Inflammatory macrophage treated with lipopolysaccharide for 1 hour (primary cell): ENCODE data around the gene EPB41L5.
A peak's percentile ranks its signal among the peaks of the same experiment; 100 is the strongest.
"Not testable (repeated sequence)": the region's sequence is repeated elsewhere in the genome, so short reads cannot be mapped to it uniquely, and the experiment has no call there.

Experiments used
- DNase-seq, 2 donors: peaks; one replicate each; pipeline ENCODE4 v3.0.0-alpha.2; 2020 to 2022

EPB41L5 gene

GRCh38 chr2:120032297-120032696 lies 19.4 kb downstream of the EPB41L5 start:
- DNase-seq, result no peak

GRCh38 chr2:120034027-120034426 lies 21.1 kb downstream of the EPB41L5 start:
- no peak for DNase-seq

GRCh38 chr2:120034621-120035020 lies 21.7 kb downstream of the EPB41L5 start:
- no peak for DNase-seq

GRCh38 chr2:120036145-120036544 lies 23.3 kb downstream of the EPB41L5 start:
- no peak for DNase-seq

GRCh38 chr2:120037995-120038541 lies 25.2 kb downstream of the EPB41L5 start:
- DNase-seq, result no peak

GRCh38 chr2:120042359-120042758 lies 29.5 kb downstream of the EPB41L5 start:
- DNase-seq, result no peak

- peak in 1 of 2 donors; percentile 4 for DNase-seq
These were observed 31.5 kb downstream of the EPB41L5 start for GRCh38 chr2:120044336-120044735.

GRCh38 chr2:120045775-120046174 lies 32.9 kb downstream of the EPB41L5 start:
- not testable (repeated sequence) for DNase-seq

GRCh38 chr2:120046252-120046651 lies 33.4 kb downstream of the EPB41L5 start:
- not testable (repeated sequence) for DNase-seq

- DNase-seq, result no peak
These were observed 39.7 kb downstream of the EPB41L5 start for GRCh38 chr2:120052597-120052996.

GRCh38 chr2:120053891-120054290 lies 41.0 kb downstream of the EPB41L5 start:
- no peak for DNase-seq

GRCh38 chr2:120059483-120059882 lies 46.6 kb downstream of the EPB41L5 start:
- no peak for DNase-seq

GRCh38 chr2:120060088-120060623 lies 47.3 kb downstream of the EPB41L5 start:
- DNase-seq, result no peak

- no peak for DNase-seq
These were observed 51.8 kb downstream of the EPB41L5 start for GRCh38 chr2:120064664-120065063.

- no peak for DNase-seq
These were observed 54.1 kb downstream of the EPB41L5 start for GRCh38 chr2:120066800-120067547.

GRCh38 chr2:120068040-120068658 lies 55.3 kb downstream of the EPB41L5 start:
- DNase-seq, result not testable (repeated sequence)

- no peak for DNase-seq
These were observed 62.7 kb downstream of the EPB41L5 start for GRCh38 chr2:120075545-120075944.

GRCh38 chr2:120077896-120078295 lies 65.0 kb downstream of the EPB41L5 start:
- DNase-seq, result peak; percentile 63 to 72

- no peak for DNase-seq
These were observed 66.8 kb downstream of the EPB41L5 start for GRCh38 chr2:120079647-120080046.

GRCh38 chr2:120091436-120091835 lies 78.6 kb downstream of the EPB41L5 start:
- DNase-seq, result no peak

GRCh38 chr2:120094795-120095194 lies 81.9 kb downstream of the EPB41L5 start:
- DNase-seq, result no peak

GRCh38 chr2:120100627-120101026 lies 87.8 kb downstream of the EPB41L5 start:
- DNase-seq, result no peak

GRCh38 chr2:120103723-120104467 lies 91.0 kb downstream of the EPB41L5 start:
- no peak for DNase-seq
